Retinal pigment epithelial cell (primary cell): ENCODE results near the gene SDK1.

Experiments
- DNase-seq: peaks from one replicate; pipeline ENCODE4 v3.0.0-alpha.2; 2010; ENCODE audit warnings: low read depth
- H3K4me3 ChIP-seq: 2 replicates; pipeline ENCODE4 v1.5.1; 2011; ENCODE audit warnings: mild to moderate bottlenecking, low read length, control low read depth, moderate library complexity
- TF ChIP-seq, protein P1 (sequence below): conservative IDR thresholded peaks from 2 replicates; pipeline ENCODE4 v1.5.1; 2011; ENCODE audit warnings: low read depth, low read length, control low read depth, inconsistent platforms

Gene SDK1

DNA sequence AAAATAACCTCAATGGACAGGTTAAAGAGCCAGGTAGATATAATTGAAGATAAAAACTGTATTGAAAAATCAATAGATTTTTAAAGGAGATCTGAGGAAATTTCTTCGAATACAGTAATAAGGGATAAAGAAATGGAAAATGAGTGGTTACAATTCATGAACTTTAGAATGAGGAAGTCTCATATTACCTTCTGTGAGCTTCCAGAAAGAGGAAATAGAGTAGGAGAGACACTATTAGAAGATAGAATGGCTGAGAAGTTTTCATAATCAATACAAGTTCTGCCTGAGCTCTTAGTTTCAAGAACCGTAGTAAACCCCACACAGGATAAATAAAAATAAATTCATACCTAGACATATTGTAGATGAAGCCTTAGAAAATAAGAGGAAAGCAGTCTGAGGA, 11.5 kb downstream of the SDK1 start:
- no peak overlapping the region for H3K4me3 ChIP-seq
- TF ChIP-seq, protein P1, sequence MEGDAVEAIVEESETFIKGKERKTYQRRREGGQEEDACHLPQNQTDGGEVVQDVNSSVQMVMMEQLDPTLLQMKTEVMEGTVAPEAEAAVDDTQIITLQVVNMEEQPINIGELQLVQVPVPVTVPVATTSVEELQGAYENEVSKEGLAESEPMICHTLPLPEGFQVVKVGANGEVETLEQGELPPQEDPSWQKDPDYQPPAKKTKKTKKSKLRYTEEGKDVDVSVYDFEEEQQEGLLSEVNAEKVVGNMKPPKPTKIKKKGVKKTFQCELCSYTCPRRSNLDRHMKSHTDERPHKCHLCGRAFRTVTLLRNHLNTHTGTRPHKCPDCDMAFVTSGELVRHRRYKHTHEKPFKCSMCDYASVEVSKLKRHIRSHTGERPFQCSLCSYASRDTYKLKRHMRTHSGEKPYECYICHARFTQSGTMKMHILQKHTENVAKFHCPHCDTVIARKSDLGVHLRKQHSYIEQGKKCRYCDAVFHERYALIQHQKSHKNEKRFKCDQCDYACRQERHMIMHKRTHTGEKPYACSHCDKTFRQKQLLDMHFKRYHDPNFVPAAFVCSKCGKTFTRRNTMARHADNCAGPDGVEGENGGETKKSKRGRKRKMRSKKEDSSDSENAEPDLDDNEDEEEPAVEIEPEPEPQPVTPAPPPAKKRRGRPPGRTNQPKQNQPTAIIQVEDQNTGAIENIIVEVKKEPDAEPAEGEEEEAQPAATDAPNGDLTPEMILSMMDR = no peak
- no peak for DNase-seq

DNA sequence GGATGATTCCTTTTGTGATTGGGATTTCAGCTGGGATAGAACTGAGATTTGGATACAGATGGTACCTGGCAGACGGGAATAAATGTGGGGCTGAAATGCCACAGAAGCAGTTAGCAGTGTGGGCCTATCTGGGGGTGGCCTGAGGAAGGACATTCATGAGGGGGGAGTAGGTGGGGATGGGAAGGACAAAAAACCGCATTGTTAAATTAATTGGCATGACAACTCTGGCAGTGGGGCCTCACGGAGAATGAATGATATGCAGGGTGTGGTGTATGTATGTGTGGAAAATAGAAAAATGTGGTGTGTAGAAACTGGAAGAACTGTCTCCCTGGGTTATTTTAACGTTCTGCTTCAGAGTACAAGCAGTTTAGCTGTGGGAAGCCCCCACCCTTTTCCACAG, 17.8 kb downstream of the SDK1 start:
- TF ChIP-seq, protein P1 = no peak
- no peak for DNase-seq
- no peak overlapping the region for H3K4me3 ChIP-seq

DNA sequence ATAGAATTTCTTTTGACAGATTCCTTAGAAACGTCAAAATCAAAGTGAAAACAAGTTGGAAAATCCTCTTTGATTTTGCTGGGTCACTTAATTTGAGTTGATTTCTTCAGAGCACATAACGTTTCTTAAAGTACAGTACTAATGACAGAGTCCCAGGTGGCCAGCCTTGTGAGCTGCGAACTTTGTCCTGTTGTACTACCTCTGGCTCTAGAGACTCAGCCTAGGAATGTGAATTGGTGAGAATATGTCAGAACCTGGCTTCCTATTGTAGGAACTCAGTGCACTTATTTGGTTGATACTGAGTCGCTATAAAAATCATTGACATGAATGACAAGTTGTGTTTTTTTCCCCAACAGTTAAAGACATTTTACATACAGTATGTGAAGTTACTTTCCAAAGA, 20.2 kb downstream of the SDK1 start:
- DNase-seq = no peak
- TF ChIP-seq, protein P1 = no peak
- no peak overlapping the region for H3K4me3 ChIP-seq

DNA sequence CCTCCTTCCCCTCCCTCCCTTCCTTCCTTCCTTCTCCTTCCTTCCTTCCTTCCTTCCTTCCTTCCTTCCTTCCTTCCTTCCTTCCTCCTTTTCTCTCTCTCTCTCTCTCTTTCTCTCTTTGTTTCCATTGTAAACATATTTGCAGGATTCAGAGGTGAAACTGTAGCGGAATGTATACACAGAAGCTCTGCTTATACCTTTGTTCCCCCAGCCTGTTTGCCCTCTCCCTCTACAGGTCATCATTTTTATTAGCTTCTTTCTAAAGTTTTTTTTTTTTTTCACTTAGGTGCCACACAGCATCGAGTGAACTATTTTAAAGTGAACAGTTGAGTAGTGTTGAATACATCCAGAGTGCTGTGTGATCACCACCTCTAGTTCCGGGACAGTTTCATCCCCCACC, 20.7 kb downstream of the SDK1 start:
- TF ChIP-seq, protein P1 = no peak
- no peak for DNase-seq

DNA sequence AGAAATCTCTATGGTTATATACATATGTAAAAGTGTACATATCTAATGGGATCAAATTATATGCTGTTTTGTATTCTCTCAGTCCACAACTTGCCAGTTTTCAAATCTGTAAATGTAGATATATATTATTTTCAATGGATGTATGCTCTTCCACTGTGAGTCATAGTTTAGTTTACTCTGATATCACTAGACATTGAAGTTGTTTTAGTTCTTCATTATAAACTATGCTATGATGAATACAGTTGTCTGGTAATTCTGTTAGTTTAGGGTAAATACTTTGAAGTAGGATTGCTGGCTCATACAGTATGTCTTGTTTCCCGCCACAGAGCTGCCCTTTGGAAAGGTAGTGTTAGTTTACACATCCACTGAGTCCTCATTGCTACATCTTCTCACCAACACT, 25.2 kb downstream of the SDK1 start:
- no peak for DNase-seq
- TF ChIP-seq, protein P1 = no peak
- no peak overlapping the region for H3K4me3 ChIP-seq

More for the DNA sequence above, 20.7 kb downstream of the SDK1 start:
- H3K4me3 ChIP-seq = no peak overlapping the region

DNA sequence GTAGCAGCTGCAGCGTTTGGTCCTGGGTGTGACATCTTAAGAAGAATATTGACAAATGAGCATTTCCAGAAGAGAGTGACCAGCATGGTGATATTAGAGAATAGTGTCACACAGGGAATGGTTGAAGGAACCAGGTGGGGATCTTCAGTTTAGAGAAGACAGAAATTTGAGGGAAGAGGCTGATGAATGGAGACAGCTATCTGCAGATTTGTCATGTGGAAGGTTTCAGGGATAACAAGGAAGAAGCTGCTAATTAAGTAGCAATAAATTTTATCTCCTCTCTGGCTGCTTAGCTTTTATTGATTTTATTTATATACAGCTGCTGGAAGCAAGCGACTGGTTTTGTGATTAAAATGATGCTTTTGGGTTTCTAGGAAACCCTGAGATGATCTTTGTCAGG, 26.0 kb downstream of the SDK1 start:
- TF ChIP-seq, protein P1 = no peak

DNA sequence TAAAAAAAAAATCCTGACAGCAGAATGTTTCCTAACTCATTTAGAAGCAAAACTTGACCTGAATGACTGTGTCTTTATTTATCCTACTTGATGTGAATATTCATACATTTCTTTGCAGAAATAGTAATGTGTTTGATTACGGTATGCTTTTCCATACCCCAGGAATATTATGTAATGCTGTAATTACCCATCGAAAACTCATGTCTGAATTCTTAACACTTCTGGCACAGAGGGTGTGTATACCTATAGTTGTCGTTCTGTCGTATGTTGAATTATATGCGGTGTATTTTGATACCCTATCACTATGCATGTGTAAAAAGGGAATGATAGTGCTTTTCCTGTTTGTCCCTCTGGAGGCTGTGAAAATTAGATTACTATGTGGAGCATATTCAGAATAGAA, 26.6 kb downstream of the SDK1 start:
- DNase-seq = no peak
- H3K4me3 ChIP-seq = no peak overlapping the region
- TF ChIP-seq, protein P1 = no peak

More for the DNA sequence above, 26.0 kb downstream of the SDK1 start:
- DNase-seq = no peak
- H3K4me3 ChIP-seq = no peak overlapping the region
